ENCODE data around the gene KIT.
A peak's percentile ranks its signal among the peaks of the same experiment; 100 is the strongest.

Gene KIT

GRCh38 chr4:54730581-54730980, 72.8 kb downstream of the KIT start:
- intact Hi-C loops (cut with DNase I) = loop anchor here (10.0 kb wide), 1 partner anchor 66 kb away; no protein-coding TSS in a partner anchor

GRCh38 chr4:54731552-54731951, 73.8 kb downstream of the KIT start:
- no peak for DNase-seq
- intact Hi-C loops (cut with DNase I) = loop anchor here (10.0 kb wide), 1 partner anchor 67 kb away; no protein-coding TSS in a partner anchor

More at GRCh38 chr4:54730581-54730980, 72.8 kb downstream of the KIT start:
- no peak for DNase-seq

GRCh38 chr4:54731976-54732375, 74.2 kb downstream of the KIT start:
- no peak for DNase-seq

GRCh38 chr4:54737421-54737820, 79.7 kb downstream of the KIT start:
- intact Hi-C loops (cut with DNase I) = loop anchor here (10.0 kb wide), 1 partner anchor 73 kb away; no protein-coding TSS in a partner anchor
- DNase-seq = no peak

More at GRCh38 chr4:54731976-54732375, 74.2 kb downstream of the KIT start:
- intact Hi-C loops (cut with DNase I) = loop anchor here (10.0 kb wide), 1 partner anchor 67 kb away; no protein-coding TSS in a partner anchor

- intact Hi-C loops (cut with DNase I) = no loop called here
- peak in 2 of 42 donors; percentile 8 to 27 for DNase-seq
Measured at GRCh38 chr4:54741202-54741601, 83.4 kb downstream of the KIT start.

GRCh38 chr4:54742636-54743399, 85.1 kb downstream of the KIT start:
- intact Hi-C loops (cut with DNase I) = no loop called here
- peak in 1 of 42 donors; percentile 5 for DNase-seq

GRCh38 chr4:54743562-54743961, 85.8 kb downstream of the KIT start:
- intact Hi-C loops (cut with DNase I) = no loop called here
- no peak for DNase-seq

GRCh38 chr4:54744487-54744886, 86.7 kb downstream of the KIT start:
- intact Hi-C loops (cut with DNase I) = no loop called here
- no peak for DNase-seq

- no peak for DNase-seq
- intact Hi-C loops (cut with DNase I) = no loop called here
Measured at GRCh38 chr4:54745031-54745770, 87.4 kb downstream of the KIT start.

GRCh38 chr4:54746218-54746617, 88.5 kb downstream of the KIT start:
- intact Hi-C loops (cut with DNase I) = no loop called here
- no peak for DNase-seq

GRCh38 chr4:54750341-54750740, 92.6 kb downstream of the KIT start:
- DNase-seq = no peak
- intact Hi-C loops (cut with DNase I) = no loop called here

- intact Hi-C loops (cut with DNase I) = no loop called here
- no peak for DNase-seq
Measured at GRCh38 chr4:54754394-54754793, 96.6 kb downstream of the KIT start.

- intact Hi-C loops (cut with DNase I) = no loop called here
- no peak for DNase-seq
Measured at GRCh38 chr4:54764476-54764875, 106.7 kb downstream of the KIT start.

- no peak for DNase-seq
- intact Hi-C loops (cut with DNase I) = no loop called here
Measured at GRCh38 chr4:54767376-54767775, 109.6 kb downstream of the KIT start.

GRCh38 chr4:54773022-54773421, 115.3 kb downstream of the KIT start:
- intact Hi-C loops (cut with DNase I) = no loop called here
- DNase-seq = no peak

- no peak for DNase-seq
- intact Hi-C loops (cut with DNase I) = no loop called here
Measured at GRCh38 chr4:54779036-54779435, 121.3 kb downstream of the KIT start.

GRCh38 chr4:54779476-54780148, 121.9 kb downstream of the KIT start:
- intact Hi-C loops (cut with DNase I) = loop anchor here (10.0 kb wide), 1 partner anchor 125 kb away; the partner anchor contains the start of gene KIT
- no peak for DNase-seq

GRCh38 chr4:54780149-54780495, 122.4 kb downstream of the KIT start:
- intact Hi-C loops (cut with DNase I) = loop anchor here (10.0 kb wide), 1 partner anchor 125 kb away; the partner anchor contains the start of gene KIT
- DNase-seq = no peak

- peak in 3 of 42 donors; percentile 15 to 48 (median 27) for DNase-seq
- intact Hi-C loops (cut with DNase I) = loop anchor here (10.0 kb wide), 1 partner anchor 127 kb away; the partner anchor contains the start of gene KIT
Measured at GRCh38 chr4:54781756-54782155, 124.0 kb downstream of the KIT start.

Data from head of caudate nucleus (tissue), 42 donors.